GM21360 (cell line): Measurements from ENCODE around the gene MRO.
"Not testable (repeated sequence)": the region's sequence is repeated elsewhere in the genome, so short reads cannot be mapped to it uniquely, and the experiment has no call there.

ENCODE experiments used
- ATAC-seq: cut with Tn5 transposase; IDR thresholded peaks from one replicate; pipeline ENCODE4 v1.9.1; 2021; ENCODE audit warnings: mild to moderate bottlenecking, moderate library complexity; ENCODE audit not compliant: unreplicated experiment

MRO gene

DNA sequence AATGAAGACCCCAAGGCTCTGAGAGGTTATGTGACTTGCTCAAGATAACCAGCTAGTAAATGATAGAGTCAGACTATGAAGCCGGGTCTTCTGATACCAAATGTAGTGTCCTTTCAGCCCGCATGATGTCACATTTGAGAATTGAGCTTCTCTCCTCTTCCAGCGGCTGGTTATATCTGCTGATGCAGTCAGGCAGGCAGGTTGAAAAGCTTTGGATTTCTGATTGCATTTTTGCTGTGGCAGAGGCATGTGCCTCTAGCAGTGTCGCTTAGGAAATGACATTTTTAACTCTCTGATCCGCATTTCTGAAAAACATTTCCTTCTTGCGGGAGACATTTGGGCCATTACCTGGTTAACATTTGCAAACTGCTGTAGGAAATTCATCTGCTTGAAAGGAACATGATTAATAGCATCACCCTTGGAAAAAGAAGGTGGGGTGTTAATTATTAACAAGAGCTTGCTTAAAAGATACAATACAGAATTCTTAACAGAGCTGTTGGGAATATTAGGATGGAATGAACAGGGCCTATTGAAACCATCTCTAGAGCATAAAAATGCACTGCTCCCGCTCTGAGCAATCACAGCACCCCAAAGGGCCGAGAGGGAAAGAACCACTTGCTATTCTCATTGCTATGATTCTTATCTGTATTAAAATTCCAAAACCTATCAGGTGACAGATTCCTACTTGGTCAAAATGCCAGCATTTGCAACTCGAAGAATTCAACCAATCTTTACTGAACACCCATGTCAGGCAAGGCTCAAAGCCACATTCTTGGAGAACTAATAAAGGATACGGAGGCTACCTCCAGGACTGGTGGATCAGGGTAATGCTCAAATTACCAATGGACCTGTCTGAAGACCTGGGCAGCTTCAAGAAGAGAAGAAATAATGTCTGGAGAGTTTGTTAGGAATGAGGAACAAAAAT lies 25.9 kb downstream of the MRO start:
- ATAC-seq: no peak

DNA sequence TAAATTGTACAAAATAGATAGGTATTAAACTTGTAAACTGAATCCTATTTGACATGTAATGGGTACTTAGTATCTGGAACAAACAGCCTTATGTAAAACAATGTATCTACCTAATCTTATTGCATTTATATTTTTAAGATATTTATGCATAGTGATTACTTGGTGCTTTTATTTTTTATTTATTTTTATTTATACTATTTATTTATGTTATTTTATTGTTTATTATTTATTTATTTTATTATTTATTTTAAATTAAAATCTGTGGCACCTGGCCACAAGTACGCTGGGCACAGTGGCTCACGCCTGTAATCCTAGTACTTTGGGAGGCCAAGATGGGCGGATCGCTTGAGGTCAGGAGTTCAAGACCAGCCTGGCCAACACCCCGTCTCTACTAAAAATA lies 26.9 kb downstream of the MRO start:
- no peak for ATAC-seq

DNA sequence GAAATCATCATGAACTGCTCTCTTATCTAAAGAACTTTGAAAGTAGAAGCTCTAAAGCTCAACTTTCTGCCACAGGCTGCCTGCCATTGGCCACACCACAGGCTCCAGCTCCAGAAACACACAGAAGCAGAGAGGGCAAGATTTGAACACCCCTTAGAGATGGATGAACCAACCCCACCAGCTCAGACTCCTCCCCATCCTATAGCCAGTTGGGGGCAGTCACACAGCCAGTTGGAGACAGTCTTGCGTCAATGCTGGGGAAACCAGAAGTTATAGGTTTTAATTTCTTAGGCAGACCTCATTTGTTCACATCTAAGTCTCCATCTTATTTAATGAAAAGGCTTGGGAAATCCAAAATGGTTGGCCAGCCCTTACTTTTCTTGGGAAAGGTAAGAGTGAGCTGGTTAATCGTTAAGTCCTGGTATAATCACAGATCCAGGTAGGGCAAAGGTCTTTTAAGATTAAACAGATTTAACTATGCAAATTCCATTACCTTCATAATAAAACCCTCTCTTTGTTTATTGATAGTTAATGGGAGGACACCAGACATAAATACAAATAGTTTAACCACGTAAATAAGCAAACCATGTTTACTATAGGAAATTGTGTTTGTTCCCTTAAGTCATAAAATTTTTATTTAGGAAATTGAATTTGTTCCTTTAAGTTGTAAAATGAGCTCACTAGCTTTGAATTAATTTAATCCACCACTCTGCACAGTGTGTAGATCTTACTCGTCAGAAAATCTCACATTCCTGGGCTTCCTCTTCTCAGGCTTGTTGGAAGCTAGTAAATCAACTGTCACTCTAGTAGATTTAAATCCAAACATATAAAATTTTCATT lies 28.0 kb downstream of the MRO start:
- no peak for ATAC-seq

DNA sequence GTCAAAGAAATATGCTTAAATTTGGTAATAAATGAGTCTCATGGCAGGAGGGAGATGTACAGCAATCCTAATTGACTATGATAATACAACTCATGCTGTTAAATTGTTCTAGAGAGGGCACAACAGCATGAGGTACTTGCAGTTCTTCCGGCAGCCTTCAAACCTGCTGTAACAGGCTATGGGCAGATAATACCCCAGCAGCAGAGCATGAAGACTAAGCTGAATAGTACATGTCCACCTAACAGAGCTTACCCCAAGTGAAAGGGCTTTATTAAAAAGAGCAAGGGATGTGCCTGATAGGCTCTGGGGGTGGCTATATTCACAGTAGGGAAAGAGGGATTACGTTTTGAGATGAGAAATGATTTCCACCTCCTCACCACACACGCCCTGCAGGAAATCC lies 28.9 kb downstream of the MRO start:
- ATAC-seq: no peak

DNA sequence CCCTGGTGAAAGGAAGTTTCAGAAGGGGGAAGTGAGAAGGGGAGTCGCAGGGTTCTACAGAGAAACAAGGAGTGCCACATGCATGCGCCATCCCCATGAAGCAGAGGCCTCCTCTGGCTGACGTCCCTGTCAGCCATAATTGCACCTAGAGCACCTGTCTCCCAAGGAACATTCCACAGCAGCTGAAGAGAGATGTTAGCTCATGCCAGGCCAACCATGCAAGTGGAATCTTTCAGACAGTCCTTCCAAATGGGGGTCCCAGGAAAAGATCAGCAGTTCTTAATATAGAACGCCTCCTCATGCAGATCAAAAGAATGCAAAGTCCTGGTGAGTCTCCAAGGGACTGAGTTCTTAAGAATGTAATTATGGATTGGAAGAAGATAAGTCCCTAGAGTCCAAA lies 29.6 kb downstream of the MRO start:
- no peak for ATAC-seq

DNA sequence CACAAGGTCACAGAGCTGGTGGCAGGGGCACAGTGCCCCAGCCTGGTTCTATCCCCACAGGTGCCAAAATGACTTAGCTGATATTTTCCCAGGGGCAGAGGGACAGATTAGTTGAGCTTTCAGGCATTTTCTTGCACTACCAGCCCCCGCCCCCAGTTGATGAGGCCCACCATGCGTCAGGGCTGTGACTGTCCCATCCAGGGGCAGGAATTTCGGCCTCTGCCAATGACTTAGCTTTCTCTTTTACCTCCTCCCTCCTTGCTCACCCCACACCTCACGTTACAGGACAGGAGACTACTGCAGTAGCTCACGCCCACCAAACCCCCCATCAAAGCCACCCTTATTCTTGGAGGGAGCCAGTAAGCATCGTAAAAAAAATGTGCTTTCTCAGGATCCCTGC lies 31.5 kb downstream of the MRO start:
- ATAC-seq: no peak

DNA sequence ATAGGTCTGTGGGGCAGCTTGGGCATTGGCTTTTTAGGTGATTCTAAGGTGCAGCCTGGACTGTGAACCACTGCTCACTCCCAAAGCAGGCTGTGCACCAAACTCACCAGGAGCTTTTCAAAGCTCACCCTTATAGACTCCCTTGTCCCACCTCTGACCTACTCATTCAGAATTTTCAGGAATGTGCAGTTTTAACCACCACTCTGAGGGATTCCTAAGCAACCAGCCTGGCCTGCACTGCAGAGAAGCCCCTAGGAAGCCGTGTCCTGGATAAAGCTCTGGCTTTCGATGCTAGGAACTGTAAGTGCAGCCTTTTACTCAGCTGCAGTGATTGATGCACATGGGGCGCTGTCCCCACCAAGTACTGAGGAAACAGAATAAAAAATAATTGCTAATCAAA lies 33.0 kb downstream of the MRO start:
- no peak for ATAC-seq

DNA sequence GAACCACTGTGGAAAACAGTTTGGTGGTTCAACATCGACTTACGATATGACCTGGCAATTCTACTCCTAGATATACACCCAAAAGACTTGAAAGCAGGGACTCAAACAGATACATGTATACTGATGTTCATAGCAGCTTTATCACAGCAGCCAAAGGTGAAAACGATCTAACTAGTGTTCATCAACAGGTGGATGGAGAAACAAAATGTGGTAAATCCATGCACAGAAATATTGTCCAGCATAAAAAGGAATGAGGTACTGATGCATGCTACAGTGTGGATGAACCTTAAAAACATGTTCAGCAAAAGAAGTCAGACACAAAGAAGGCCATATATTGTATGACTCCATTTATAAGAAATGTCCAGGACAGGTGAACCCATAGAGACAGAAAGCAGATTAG lies 36.3 kb downstream of the MRO start:
- ATAC-seq: no peak

DNA sequence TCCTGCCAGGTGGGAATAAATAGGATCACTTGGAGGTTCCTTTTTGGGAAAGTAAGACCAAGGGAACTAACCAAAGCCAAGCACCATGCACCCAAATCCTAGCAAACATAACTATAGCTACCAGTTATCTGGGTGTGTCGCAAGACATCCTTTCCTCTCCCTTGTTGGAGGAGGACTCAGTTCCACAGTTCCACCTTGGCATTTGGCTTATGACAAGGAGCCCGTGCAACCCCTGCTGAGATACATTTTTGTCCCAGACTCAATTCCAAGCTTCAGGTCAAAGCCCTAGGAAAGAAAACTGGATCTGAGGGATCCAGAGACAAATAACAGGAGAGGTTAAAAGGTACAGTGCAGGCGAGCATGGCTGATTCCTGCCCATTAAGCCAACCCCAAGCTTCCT lies 40.8 kb downstream of the MRO start:
- not testable (repeated sequence) for ATAC-seq

DNA sequence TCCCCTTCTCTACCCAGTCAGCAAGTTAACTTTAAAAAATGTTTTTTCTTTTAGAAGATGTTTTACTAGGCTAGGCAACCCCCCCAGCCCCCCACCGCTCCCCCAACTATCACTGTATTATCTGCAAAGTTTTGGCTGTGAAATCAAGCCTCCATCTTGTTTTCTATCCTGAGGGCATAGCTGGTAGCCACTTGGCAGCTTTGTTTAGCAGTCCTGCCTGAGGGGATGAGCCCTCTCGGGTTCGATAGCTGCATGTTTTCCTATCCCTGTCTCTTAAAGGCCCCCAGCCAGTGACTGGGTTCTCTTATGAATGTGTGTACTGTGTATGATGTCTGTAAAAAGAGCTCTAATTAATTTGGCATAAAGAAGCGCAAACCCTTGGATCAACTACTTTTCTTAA lies 43.4 kb downstream of the MRO start:
- ATAC-seq: no peak

DNA sequence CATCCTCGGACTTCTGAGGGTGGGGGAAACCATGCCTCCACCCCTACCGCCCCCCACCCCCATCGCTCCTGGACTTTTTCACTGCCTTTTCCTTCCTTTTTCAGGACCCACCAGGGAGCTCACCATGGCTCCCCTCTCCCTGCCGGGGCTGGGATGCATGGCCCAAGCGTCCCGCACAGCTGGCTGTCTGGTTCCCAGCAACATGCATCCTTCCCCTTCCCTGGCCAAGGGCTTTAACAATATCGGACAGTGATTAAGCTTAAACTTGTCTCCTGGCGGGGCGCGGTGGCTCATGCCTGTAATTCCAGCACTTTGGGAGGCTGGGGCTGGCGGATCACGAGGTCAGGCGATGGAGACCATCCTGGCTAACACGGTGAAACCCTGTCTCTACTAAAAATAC lies 44.1 kb downstream of the MRO start:
- no peak for ATAC-seq

DNA sequence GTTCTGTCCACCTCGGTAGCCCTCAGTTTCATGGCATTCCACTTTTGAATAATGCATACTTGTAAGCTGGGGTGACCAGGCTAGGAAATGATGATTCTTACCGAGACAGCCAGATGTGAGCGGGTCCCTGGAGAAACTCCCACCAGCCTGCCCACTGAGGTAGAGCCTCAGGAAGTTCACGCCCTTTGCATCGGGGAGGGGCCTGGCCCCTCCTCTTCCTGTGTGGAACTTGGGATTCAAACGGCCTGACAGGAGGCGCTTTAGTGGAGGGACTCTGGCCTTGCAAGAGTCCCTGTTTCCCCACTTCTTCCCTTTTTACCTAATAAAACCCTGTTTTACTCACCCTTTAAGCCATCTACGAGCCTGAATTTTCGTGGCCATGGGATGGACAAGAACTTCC lies 44.6 kb downstream of the MRO start:
- no peak for ATAC-seq

DNA sequence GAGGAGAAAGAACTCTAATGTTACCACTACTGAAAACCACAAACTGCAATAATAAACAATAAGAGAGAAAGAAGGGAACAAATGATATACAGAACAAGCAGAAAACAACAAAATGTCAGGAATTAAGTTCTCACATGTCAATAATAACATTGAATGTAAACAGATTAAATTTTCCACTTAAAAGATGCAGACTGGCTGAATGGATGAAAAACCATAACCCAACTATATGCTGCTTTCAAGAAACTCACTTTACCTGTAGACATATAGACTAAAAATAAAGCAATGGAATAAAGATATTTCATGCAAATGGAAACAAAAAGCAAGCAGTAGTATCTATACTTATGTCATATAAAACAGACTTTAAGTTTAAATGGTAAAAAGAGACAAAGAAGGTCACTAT lies 50.4 kb downstream of the MRO start:
- no peak for ATAC-seq

DNA sequence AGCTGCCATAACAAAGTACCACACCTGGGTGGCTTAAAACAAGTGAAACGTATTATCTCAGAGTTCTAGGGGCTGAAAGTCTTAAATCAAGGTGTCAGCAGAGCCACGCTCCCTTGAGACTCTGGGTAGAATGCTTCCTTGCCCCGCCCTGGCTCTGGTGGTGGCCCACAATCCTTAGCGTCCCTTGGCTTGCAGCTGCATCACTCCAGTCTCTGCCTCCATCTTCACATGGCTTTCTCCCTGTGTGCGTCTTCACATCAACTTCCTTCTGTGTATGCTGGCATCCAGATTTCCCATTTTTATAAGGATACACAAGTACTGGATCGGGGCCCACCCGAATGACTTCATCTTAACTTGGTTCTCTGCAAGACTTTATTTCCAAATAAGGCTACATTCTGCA lies 62.5 kb downstream of the MRO start:
- no peak for ATAC-seq

DNA sequence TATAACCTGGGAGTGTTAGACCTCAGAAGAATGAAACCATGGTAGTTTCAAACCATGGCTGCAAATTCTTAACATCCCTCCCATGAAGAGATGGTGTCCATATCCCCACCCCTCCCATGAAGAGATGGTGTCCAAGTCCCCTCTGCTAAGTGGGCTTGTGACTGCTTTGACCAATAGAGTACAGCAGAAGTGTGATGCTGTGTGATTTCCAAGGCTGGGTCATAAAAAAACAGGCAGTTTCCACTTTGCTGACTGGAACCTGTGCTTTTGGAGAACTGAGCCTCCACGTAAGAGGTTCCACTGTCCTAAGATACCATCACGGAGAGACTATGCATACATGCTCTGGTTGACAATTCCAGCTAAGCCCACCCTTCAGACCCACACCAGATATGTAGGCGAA lies 65.5 kb downstream of the MRO start:
- ATAC-seq: no peak

DNA sequence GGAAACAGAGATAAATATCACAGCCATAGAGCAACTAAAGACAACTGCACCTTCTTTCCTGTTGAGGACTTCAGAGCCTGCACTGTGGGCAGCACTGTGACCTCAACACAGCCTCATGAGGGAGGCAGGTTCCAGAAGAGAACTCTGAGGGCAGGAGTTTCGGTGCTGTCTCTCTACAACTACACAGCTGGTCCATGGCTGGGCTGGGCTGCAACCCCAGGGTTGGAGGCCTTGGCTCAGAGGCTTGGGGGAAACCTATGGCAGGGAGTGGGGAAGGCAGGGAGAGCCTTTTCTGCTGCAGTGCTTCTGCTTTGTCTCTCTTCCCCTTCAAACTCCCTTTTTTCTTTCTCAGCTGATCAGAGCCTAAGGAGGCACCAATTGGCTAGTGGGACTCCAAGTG lies 66.5 kb downstream of the MRO start:
- no peak for ATAC-seq

DNA sequence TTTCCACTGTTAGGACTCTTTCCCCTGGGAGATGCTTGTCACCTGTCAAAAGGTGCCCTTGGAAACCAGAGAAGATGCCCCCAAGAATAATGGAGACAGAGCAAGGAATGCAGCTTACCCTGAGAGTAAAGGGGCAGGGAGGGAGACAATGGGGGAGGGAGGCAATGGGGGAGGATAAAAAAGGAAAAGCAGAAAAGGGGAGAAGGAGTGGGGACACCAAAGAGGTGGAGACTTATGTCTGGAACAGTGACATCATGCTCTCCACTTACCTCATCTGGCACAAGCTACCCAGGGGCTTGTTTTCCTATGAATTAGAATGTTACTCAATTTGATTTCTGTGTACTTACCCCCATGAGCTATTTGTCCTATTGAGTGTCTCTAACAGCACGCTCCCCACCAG lies 67.9 kb downstream of the MRO start:
- ATAC-seq: no peak

DNA sequence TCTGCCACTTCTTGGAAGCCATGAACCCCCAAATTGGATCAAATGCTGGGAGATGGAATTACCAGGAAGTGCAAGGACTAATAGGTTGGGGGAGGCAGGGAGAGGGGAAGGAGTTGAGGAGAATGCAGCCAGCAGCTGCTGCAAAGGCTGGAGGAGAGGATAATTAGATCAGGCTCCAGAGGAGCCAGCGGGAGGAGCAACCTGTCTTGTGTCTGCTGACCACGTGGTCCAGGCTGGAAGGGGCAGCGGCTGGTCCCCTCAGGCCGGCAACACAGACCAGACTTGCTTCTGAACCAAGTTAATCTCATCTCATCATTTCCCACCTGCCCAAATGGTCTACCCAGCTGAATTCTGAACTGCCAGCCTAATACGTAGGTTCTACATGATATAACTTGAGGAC lies 68.3 kb downstream of the MRO start:
- ATAC-seq: no peak

DNA sequence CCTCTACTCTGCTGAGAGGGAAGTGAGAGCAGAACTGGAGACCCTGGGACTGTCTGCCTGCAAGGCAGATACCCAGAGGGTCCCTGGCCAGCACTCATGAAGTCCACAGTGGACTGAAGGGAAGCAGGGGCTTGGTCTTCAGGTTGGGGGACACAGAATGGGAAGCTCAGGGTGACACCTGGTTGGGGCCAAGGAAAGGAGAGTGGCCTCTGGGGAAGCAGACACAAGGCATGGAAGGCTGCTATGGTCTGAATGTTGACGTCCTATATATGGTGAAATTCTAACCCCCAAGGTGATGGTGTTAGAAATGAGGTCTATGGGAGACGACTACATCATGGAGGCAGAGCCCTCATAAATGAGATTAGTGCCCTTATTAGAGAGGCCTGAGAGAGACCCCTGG lies 69.3 kb downstream of the MRO start:
- no peak for ATAC-seq

DNA sequence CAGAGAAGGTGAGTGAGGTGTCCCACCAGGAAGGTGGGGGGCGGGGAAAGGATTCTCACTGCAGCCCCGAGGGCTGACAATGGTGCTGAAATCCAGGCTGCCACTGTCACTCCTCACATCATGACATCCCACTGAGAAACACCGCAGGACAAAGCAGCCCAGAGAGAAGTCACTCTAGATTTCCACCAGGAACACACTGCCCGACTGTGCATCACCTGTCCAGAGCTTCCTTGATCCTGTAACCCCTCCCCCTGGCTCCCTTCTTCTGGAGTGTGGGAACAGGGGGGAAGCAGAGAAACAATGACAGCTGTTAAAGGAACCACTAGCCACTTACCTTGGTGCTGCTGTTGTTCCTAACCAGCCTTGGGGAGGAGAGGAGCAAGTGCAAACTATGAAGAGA lies 69.9 kb downstream of the MRO start:
- ATAC-seq: no peak

DNA sequence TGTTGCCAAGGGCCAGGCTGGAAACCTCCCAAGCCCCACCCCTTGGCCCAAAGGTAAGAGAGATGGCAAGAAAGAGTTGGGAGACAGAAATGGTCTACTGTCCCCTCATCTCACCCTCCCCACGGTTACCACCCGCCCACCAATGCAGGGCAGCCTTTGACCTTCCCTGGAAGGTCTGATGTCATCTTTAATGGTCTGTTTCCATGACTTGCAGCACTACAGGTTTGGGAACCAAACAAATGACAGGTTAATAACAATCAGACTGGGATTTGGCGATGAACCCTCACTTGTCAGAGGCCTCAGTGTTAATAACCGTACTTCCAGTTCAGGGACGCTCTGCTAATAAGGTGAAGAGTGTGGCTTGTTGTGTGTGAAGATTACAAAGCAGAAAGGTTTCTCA lies 70.4 kb downstream of the MRO start:
- ATAC-seq: no peak
